Epidermal melanocyte (primary cell): ENCODE measurements around the gene CDCA7L.
"Not testable (repeated sequence)": the region's sequence is repeated elsewhere in the genome, so short reads cannot be mapped to it uniquely, and the experiment has no call there.

Experiments used
- DNase-seq: peaks from one replicate; pipeline ENCODE4 v3.0.0; 2011; ENCODE audit warnings: low spot score; ENCODE audit not compliant: insufficient read length

Gene CDCA7L

DNA sequence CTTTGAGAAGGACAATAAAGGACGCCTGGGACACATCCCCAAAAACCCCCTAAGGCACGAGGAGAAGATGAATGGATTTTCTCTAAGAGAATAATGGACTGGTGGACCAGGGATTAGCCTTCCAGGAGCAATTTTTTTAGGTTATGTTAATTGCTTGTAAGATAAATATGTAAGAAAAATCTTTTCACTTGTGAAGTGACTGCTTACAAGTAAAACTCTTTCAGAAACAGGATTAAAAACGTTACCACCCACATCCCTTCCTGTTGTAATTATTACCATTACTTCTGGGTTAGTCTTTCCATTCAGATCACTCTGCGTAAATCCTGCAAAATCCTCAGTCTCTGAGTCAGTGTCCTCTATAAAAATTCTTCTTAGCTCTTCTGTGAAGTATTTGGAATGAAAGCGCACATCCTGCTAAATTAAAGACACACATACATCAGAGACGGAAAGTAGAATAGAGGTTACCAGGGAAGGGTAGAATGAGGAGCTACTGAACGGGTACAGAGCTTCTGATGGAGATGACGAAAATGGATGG is 34.3 kb downstream of the CDCA7L start:
- no peak for DNase-seq

DNA sequence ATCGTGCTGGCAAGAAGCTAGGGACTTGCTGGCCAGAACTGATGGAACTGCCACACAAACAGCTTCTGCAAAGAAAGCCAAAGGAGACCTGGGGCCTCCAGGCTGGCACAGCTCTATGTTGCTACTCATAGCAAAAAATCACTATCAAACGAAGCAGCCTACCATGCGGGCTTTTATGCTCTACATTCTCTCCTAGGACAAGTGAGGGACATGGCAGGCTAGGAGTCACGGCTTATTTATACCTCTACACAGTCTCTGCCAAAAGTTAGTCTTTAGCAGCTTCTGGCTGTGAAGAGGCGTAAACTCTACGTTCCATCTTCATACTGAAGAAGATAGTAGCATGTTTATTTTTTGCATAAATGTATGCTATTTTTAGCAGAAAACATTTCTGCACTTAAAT is 35.4 kb downstream of the CDCA7L start:
- no peak for DNase-seq

DNA sequence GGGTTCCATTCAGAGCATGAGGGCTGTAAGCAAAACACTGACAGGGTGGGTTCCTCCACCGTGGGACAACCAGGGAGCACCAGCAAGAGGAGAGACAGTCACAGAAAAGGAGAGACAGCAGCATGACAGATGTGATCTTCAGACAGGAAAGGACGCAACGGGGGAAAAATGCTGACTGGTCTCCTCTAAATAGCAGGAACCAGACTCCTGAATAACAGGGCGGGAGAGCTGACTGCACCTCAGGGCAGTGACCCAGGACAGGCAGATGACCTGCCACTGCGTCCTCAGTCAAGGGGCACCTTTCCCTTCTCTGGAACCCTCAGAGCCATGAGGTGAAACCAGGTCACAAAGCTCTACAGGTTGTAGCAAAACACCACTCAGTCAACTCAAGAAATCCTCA is 37.0 kb downstream of the CDCA7L start:
- DNase-seq: no peak

DNA sequence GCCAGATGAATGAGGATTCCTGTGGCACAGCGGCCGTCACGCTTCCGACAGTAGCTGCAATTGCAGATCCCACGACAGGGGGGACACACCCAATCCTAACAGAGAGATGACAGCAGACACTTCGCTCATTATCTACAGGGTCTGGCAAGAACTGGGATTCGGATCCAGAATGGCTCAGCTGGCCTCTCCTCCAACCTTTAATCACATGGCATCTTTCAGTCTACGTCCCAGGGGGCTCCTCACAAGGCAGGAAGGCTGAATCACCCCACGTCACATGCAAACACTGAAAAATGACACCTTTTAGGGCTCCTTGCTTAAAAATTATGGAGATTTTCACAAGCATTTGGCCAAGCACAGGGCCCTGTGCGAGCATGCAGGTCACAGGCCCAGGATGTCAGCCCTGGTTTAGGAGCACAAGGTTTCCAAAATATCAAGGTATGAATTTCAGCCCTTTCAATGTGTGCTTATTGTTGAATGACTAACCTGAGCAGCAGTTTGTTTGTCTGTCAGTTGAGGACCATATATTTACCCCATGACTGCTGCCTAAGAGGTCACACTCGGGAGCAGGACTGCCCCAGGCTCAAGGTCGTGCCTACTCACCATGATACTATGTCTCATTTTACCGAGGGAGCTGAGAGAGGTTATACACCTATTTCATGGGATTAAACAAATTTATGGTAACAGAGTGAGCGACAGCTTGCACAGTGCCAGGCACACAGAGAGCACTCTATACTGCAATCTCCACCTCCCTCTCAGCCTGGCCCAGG is 42.5 kb downstream of the CDCA7L start:
- no peak for DNase-seq

DNA sequence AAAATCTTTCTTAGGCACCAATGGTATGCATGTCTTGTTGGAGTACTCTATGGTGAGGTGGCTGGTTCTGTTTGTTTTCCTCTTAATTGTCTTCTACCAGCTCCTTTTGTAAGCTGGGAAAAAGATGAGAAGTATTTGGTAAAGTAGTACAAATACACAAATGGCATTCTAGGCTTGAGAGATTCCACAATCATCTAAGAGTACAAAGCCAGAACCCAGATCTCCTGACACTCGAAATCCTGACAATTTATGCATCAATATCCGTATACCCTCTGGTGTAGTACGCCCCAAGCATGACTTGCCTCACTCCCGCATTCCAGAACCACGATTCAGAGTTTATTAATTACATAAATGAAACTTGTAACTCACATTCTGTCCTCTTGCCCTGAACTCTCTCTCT is 43.5 kb downstream of the CDCA7L start:
- no peak for DNase-seq

DNA sequence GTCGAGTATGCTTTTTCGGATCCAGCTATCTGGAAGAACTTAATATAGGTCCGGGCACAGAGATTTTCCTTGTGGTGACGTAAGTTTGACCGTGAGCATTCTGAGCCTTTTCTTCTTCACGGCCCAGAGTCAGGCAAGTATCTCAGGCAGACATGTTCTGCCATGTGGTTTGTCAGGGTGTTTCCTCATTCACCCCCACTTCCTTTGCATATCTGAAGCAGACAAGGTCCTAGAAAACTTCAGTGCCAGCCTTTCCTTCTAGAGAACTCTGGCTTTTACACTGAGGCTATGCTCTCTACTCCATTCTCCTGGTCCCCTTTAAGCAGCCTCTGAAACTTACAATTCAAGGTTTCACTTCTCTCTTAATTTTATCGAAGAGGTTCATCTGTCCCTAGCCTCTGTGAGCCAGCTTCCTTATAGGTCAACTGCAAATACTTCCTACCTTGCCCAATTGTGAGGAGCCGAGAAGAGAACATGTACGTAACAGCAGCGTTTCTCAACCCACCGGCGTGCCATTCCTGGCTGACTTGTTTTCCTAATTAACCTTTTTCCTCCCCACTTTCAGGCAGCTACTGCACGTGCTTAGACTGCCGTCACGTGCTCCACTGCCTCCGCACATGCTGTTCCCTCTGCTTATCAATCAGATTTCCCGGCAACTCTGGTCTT is 47.3 kb downstream of the CDCA7L start:
- no peak for DNase-seq

DNA sequence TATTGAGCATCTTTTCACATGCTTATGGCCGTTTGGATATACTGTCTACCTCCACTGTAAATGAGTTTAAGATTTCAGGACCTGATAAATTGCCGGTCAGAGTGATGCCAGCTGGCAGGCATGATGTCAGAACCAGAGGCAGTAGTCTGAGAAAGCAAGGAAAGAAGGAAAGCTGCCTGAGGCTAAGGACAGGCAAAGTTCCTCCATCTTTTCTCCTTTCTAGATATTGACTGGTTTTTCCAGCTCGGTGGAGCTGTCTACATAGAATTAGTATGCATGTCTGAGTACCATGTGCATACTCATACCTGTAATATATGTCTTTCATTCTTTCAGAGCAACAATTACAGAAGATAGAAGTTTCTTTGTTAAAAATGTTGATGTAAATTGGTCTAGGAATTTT is 52.3 kb downstream of the CDCA7L start:
- no peak for DNase-seq

DNA sequence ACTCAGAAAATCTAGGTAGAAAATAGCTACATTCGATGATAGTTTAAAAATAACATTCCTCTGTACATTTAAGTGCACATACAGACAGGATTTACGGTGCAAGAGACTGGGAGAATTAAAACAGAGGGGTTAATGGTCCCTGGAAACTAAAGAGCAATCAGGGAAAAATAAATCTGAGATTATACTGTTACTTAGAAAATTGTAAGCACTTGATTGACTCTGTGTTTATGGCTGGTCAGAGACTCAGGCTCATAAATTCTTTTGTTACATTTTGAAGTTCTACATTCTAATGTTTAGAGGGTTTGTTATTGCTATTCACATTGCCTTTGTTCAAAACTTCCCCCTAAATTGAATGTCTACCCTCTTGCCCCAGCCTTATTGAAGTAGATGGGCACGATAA is 54.4 kb downstream of the CDCA7L start:
- no peak for DNase-seq

DNA sequence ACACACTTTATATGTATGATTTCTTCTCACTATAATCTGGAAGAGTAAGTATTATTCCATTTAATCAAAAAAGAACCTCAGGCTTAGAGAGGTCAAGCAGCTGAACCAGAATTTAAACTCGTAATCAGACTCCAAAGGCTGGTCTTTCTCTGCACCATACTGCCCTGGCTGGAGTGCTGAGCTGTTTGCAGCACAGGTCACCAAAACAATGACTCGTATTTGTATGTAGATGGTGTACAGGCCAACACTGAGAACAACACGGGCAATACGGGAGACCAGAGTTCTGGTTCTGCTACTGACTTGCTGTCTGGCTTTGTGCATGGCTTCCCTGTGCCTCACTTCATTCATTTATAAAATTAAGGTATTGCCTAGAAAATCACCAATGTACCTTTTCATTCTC is 57.9 kb downstream of the CDCA7L start:
- DNase-seq: no peak

DNA sequence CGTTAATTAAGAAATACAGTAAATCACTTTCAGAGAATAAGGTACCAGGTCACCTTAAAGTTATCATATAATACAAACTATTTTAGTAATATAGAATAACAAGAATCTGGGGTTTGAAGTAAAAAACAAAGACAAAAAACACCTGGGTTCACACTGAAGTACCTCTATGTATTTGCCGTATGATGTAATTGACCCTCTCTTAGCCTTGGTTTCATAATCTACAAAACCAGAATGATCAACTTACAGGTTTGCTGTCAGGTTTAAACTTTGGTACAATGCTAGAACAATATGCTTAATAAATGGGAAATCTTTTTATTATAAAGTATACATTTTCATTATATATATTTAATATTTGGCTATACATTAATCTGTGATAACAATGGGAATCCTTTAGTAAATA is 58.3 kb downstream of the CDCA7L start:
- no peak for DNase-seq

DNA sequence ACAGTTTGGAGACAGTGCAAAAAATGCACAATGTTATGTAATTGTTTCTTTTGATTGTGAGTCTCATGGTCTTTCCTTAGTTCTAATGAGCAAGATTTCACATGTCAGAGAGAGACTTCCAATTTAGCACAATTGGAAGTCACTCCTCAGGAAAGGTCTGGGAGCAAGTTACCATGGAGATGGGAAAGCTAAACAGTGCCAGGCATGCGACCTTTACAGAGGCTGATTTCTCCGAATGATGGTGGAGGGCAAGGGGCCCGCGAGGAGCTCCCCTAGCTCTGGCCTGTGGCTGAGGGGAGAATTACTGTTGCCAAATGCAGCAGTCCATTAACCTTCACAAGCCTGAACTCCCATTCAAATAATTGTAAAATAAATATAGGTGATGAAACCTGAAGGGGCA is 59.3 kb downstream of the CDCA7L start:
- no peak for DNase-seq

DNA sequence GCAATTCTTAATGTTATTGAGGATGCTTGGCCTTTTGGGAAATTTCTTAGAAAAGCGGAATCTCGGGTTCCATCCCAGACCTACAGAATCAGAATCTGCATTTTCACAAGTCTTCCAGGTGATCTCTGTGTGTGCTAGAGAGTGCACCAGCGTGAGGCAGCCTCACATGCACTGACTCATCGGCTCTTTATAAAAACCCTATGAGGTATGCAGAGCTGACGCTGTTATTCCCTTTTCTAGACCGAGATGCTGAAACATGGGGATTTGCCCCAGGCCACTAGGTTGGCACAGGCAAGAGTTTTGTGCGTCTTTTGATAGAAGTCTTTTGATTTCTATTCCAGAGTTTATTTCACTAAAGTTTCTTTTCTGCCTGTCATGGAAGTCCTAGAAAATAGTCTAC is 61.2 kb downstream of the CDCA7L start:
- DNase-seq: no peak

DNA sequence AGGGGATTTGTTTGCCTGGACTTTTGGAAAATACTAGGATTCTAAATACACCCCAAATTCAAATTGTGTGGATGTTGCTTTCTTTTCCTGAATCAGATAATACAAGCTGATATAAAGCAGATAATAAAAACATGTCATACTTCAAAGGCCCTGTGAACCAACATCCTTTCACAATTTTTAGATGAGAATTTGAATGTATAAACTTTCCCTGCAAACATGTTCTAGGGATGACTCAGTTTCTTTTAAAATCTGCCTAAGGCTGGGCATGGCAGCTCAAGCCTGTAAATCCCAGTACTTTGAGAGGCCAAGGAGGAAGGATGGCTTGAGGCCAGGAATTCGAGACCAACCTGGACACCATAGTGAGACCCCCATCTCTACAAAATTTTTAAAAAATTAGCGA is 62.2 kb downstream of the CDCA7L start:
- DNase-seq: not testable (repeated sequence)

DNA sequence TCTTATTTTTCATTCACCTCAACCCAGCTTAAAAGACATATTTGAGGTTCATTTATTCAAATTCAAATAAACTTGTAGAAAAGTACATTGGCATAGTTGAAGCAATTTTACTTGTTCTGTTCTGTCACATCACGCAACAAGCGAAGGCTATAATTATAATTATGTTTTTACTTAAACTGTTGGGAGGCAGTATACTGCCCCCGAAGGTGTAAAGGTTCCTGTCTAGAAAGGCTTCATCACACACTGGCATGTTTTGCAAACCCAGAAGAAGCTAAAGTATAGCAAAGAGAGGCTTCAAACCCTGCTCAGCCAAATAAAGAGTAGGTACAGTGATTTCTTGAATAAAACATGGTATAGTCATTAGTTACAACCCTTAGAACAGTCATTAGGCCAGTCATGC is 62.6 kb downstream of the CDCA7L start:
- DNase-seq: no peak

DNA sequence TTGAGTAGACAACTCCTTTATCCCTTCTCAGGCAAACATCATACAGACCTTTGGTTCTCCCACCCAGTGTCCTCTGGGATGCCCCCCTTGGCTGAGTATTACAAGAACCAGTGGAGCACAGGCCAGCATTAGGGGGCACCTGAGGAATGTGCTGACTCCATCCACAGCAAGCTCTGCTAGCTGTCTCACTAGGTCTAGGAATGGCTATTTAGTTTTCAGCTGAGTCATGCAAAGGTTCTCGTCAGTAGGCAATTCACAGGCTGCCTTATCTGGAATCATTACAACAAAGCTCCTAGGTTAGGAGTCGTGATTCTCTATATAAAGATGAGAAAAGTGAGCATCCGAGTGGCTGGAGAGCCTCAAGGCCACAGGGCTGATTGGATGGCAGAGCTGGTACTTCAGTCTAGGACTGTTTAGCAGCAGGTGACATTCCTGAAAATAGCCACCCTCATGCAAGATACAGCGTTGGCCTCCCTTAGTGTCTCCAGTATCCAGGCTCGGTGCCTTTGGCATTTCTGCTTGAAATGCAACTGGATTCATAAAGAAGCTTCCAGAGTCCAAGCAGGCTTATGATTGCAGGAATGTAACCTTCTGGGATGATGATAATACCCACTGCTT is 75.8 kb downstream of the CDCA7L start:
- no peak for DNase-seq

DNA sequence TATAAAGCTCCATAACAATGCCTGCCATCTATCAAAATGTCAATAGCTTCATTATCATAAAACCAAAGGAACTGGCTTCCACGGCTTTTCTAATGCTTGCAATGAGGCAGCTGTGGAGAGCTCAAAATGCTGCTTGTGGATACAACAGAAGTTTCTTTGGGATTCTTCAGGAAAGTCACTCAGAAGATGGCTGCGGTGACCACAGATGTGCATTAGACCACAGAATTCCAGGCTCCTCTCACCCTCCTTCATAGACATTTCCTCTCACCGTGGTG is 77.2 kb downstream of the CDCA7L start:
- DNase-seq: no peak

DNA sequence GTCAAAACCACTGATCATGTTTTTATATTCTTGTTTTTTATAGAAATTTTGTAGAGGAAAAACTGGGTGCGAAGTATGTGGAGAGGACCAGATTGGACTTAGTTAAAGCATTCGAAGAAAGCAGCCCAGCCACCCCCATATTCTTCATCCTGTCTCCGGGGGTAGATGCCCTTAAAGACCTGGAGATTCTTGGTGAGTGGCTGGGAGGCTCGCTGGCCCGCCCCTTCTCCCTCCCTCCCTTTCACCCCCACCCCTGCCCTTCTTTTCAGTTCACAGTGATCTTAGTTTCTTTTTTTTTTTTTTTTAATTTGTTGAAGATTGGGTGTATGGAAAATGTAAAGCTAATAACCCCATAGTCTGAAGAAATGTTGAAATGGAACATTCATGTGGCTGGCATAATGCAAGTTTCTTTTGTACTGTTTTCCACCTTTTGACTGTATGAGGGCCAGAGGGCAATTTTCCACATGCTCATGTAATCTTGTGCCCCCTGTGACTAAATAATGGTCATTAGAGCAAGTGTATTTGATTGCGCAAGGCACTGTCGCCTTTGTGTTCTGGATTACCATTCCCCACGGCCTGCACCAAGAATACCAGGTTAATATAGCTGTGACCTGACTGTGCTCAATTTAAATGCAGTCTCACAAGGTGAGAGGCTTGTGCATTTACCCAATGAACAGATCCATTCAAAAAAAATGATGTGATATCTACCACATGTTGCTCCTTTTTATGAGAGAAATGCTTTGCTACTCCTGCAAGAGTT is 77.7 kb downstream of the CDCA7L start:
- no peak for DNase-seq

DNA sequence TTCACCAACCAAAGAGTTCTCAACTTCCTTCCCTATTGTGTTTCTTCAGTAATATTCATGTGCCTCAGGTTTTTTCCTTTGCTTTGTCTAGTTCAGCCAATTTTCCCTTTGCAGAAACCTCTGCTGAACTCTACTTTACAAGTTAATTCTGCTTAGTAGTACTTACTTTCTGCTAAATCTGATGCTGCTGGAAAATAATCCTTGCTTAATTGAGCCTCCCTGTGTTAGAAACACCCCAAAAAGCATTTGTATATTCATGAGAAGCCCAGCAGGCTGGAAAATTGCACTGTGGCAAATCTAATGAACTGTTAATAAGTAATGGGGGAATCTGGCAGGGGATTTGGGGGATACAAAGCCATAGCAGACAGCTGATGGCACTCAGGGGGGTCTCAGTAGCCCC is 78.5 kb downstream of the CDCA7L start:
- DNase-seq: no peak

DNA sequence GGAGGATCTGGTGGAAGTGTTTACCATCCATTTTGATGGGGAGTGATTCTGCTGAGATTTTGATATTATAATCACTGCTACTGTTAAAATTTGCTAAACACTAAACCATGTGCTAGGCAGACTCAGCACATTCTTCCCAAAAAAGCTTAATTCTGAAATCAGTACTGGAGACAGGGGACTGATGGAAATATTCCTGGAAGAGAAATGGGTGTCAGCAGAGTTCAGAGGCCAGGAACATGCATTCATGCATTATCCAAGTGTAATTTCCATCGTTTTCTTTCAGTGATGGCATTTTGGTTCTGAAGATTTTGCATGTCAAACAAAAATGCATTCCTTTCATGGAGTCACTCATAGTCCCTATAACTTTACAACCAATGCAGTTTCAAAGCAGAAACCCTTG is 79.0 kb downstream of the CDCA7L start:
- no peak for DNase-seq

DNA sequence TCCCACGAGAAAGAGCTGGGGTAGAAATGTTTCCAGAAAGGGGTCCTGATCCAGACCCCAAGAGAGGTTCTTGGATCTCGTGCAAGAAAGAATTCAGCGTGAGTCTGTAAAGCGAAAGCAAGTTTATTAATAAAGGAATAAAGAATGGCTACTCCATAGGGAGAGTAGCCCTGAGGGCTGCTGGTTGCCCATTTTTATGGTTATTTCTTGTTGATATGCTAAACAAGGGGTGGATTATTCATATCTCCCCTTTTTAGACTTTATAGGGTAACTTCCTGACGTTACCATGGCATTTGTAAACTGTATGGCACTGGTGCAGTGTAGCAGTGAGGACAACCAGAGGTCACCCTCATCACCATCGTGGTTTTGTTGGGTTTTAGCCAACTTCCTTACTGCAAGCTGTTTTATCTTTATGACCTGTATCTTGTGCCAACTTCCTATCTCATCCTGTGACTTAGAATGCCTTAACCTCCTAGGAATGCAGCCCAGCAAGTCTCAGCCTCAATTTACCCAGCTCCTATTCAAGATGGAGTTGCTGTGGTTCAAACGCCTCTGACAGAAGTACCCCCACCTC is 80.0 kb downstream of the CDCA7L start:
- not testable (repeated sequence) for DNase-seq

DNA sequence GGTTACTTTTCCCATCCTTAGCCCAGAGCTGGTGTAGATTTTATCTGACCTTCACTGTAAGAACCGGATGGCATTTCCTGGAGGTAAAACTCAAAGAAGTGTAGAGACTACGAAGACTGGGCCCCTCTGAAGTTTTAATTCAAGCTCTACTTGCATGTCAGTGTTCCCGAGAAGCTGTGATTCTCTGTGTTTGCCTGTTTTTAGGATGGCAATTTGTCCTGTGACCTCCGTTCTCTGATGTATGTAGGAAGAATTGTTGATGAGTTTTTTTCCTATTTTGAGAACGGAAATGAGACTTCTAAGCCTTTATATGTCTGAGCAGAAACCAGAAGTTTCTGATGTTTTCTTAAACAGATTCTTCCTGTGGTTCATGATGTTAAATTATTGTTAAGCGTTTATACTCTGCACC is 94.1 kb downstream of the CDCA7L start:
- no peak for DNase-seq
